BLaER1 treated with 17β-estradiol and CSF1 and Interleukin-3, amounts not matched to agents 10 nM and 100 nM (cell line): ENCODE measurements around the gene DNAJC1.

Source experiments
- H3K27ac ChIP-seq, 11 experiments: shearing (Covaris generic); formaldehyde crosslinking; 2 replicates each; pipeline ENCODE4 v1.8.1; 2022
- H3K27me3 ChIP-seq, 11 experiments: shearing (Covaris generic); formaldehyde crosslinking; 2 replicates each; pipeline ENCODE4 v1.8.1; 2022
- H3K36me3 ChIP-seq, 11 experiments: shearing (Covaris generic); formaldehyde crosslinking; 2 replicates each; pipeline ENCODE4 v1.8.1; 2022
- H3K4me1 ChIP-seq, 10 experiments: shearing (Covaris generic); formaldehyde crosslinking; 2 replicates each; pipeline ENCODE4 v1.8.1; 2022
- H3K4me2 ChIP-seq, 11 experiments: shearing (Covaris generic); formaldehyde crosslinking; 2 replicates each; pipeline ENCODE4 v1.8.1; 2022
- H3K4me3 ChIP-seq, 10 experiments: shearing (Covaris generic); formaldehyde crosslinking; 2 replicates each; pipeline ENCODE4 v1.8.1; 2022
- H3K9ac ChIP-seq, 11 experiments: shearing (Covaris generic); formaldehyde crosslinking; 2 replicates each; pipeline ENCODE4 v1.8.1; 2022
- H3K9me3 ChIP-seq, 11 experiments: shearing (Covaris generic); formaldehyde crosslinking; replicated peaks in 1 of 11; 2 replicates each; pipeline ENCODE4 v1.8.1; 2022
- H4K20me1 ChIP-seq, 11 experiments: shearing (Covaris generic); formaldehyde crosslinking; 2 replicates each; pipeline ENCODE4 v1.8.1; 2022
- Cebpa-rat ChIP-seq, 11 experiments: shearing (Covaris generic); IDR thresholded peaks; 2 replicates each; pipeline ENCODE4 v1.8.1; 2022

DNAJC1 gene

GRCh38 chr10:21929070-21929469, 74.5 kb downstream of the DNAJC1 start:
- Histone ChIP-seq H3K9me3 (no peaks in the 10 kb centered on the region), H3K9ac (no peak overlapping the region), H3K27me3 (no peaks in the 10 kb centered on the region), H3K4me1 (no peaks in the 10 kb centered on the region), H3K36me3 (no peaks in the 10 kb centered on the region), H3K4me2 (no peak overlapping the region), H3K27ac (no peak overlapping the region), H4K20me1 (no peaks in the 10 kb centered on the region), H3K4me3 (no peak overlapping the region)
- TF ChIP-seq Cebpa-rat (IDR thresholded peaks at IDR 0.05) = no peak

DNA sequence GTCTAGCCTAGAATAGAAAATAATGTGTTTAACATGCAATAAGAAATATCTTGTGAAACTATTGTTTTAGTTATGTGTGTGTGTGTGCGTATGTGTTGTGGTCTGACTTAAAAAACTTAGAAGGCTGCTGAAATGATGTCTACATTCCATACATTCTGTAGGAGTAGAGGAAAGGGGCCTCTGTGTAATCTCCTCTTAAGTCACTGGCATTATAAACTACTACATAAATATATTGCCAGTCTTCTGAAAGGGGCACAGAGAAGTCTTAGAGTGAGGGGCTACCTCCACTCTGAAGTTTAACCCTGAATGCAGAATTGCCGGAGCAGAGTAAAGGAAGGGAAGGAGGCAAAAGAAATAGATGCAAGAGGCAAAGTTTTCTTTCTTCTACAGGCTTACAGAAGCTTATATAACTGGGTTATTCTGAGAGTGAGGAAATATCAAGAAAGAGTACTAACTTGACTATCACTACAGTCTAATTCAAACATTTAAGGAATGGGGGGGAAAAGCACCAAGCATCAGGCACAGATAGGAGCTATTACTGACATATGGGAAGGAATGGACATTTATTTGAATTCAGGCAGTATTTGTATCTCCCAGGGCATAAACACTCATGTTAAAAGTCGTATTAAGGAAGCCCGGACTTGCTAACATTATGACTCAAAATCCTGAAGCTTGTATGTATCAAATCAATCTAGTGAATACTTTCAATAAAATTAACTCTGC, 75.7 kb downstream of the DNAJC1 start:
- no peaks in the 10 kb centered on the region for H3K36me3 ChIP-seq
- H4K20me1 ChIP-seq = no peaks in the 10 kb centered on the region
- H3K4me3 ChIP-seq = no peak overlapping the region
- no peak for TF ChIP-seq Cebpa-rat (IDR thresholded peaks at IDR 0.05)
- no peaks in the 10 kb centered on the region for H3K27me3 ChIP-seq
- no peaks in the 10 kb centered on the region for H3K4me1 ChIP-seq
- no peak overlapping the region for H3K27ac ChIP-seq
- no peaks in the 10 kb centered on the region for H3K9me3 ChIP-seq
- H3K4me2 ChIP-seq = no peak overlapping the region
- H3K9ac ChIP-seq = no peak overlapping the region

- Histone ChIP-seq H3K36me3 (no peaks in the 10 kb centered on the region), H3K27me3 (no peaks in the 10 kb centered on the region), H4K20me1 (no peaks in the 10 kb centered on the region), H3K4me2 (no peak overlapping the region), H3K4me1 (no peaks in the 10 kb centered on the region), H3K9ac (no peak overlapping the region), H3K4me3 (no peak overlapping the region), H3K9me3 (no peaks in the 10 kb centered on the region), H3K27ac (no peak overlapping the region)
- no peak for TF ChIP-seq Cebpa-rat (IDR thresholded peaks at IDR 0.05)
Measured at GRCh38 chr10:21926949-21927348, 76.6 kb downstream of the DNAJC1 start.

DNA sequence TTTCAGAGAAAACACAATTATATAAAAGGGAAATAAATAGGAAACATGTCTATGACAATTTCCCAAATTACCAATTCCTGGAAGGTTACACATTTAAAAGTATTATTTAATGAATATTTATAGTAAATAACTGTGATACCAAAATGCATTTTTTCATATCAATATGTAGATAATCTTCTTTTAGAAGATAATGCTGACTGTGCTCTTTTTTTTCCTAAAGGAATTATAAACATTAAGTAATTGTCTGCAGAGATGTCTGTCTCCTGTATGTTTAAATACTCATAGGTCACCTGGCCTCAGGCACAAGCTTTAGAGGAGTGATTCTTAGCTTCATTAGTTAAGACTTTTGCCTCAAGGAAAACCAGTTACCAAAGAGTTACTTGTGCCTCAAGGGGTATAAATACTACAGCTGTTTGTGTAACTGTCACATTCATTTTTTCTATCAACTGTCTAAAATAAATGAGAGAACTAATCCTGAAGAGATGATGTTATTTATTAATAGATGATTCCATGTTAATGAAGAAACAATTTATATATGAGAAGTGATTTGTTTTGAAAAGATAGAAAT, 77.1 kb downstream of the DNAJC1 start:
- H3K9me3 ChIP-seq = no peaks in the 10 kb centered on the region
- no peaks in the 10 kb centered on the region for H4K20me1 ChIP-seq
- H3K27ac ChIP-seq = no peak overlapping the region
- no peaks in the 10 kb centered on the region for H3K4me1 ChIP-seq
- H3K27me3 ChIP-seq = no peaks in the 10 kb centered on the region
- H3K36me3 ChIP-seq = no peaks in the 10 kb centered on the region
- H3K4me3 ChIP-seq = no peak overlapping the region
- no peak for TF ChIP-seq Cebpa-rat (IDR thresholded peaks at IDR 0.05)
- H3K9ac ChIP-seq = no peak overlapping the region
- no peak overlapping the region for H3K4me2 ChIP-seq

- H3K4me2 ChIP-seq = no peak overlapping the region
- no peak for TF ChIP-seq Cebpa-rat (IDR thresholded peaks at IDR 0.05)
- no peak overlapping the region for H3K27ac ChIP-seq
- H3K27me3 ChIP-seq = no peaks in the 10 kb centered on the region
- H3K9ac ChIP-seq = no peak overlapping the region
- H3K9me3 ChIP-seq = no peaks in the 10 kb centered on the region
- H3K36me3 ChIP-seq = no peaks in the 10 kb centered on the region
- no peaks in the 10 kb centered on the region for H3K4me1 ChIP-seq
- no peaks in the 10 kb centered on the region for H4K20me1 ChIP-seq
- H3K4me3 ChIP-seq = no peak overlapping the region
Measured at GRCh38 chr10:21925851-21926250, 77.7 kb downstream of the DNAJC1 start.

- Histone ChIP-seq H4K20me1 (no peaks in the 10 kb centered on the region), H3K4me3 (no peak overlapping the region), H3K9me3 (no peaks in the 10 kb centered on the region), H3K27ac (no peak overlapping the region), H3K9ac (no peak overlapping the region), H3K4me2 (no peak overlapping the region), H3K27me3 (no peaks in the 10 kb centered on the region), H3K36me3 (no peaks in the 10 kb centered on the region), H3K4me1 (no peaks in the 10 kb centered on the region)
- no peak for TF ChIP-seq Cebpa-rat (IDR thresholded peaks at IDR 0.05)
Measured at GRCh38 chr10:21924511-21924910, 79.0 kb downstream of the DNAJC1 start.

GRCh38 chr10:21920633-21921032, 82.9 kb downstream of the DNAJC1 start:
- no peak for TF ChIP-seq Cebpa-rat (IDR thresholded peaks at IDR 0.05)
- Histone ChIP-seq H3K27me3 (no peaks in the 10 kb centered on the region), H3K4me1 (no peaks in the 10 kb centered on the region), H3K9me3 (no peaks in the 10 kb centered on the region), H3K4me3 (no peak overlapping the region), H3K9ac (no peak overlapping the region), H3K4me2 (no peak overlapping the region), H3K27ac (no peak overlapping the region), H4K20me1 (no peaks in the 10 kb centered on the region), H3K36me3 (no peaks in the 10 kb centered on the region)

DNA sequence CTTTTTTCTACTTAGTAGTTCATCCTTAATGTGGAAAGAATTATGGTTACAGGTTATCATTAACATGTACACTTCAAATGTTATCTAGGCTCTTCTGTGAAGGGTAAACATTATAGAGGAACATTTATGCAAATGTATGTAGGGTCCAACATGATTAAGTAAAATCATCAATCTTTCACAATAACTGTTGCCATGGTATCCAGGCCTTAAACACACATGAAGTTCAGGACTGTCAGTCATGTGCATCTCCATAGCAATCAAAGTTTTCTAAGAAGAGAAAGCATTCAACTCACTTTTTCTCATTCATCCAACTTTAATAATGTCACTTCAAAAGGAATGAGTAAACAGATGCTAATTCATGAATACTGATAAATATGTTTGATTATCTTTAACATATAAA, 83.6 kb downstream of the DNAJC1 start:
- H3K4me2 ChIP-seq = no peak overlapping the region
- no peaks in the 10 kb centered on the region for H3K4me1 ChIP-seq
- no peak overlapping the region for H3K4me3 ChIP-seq
- H3K36me3 ChIP-seq = no peaks in the 10 kb centered on the region
- H3K9me3 ChIP-seq = no peaks in the 10 kb centered on the region
- no peak overlapping the region for H3K27ac ChIP-seq
- no peaks in the 10 kb centered on the region for H4K20me1 ChIP-seq
- H3K27me3 ChIP-seq = no peaks in the 10 kb centered on the region
- no peak overlapping the region for H3K9ac ChIP-seq
- TF ChIP-seq Cebpa-rat (IDR thresholded peaks at IDR 0.05) = no peak

DNA sequence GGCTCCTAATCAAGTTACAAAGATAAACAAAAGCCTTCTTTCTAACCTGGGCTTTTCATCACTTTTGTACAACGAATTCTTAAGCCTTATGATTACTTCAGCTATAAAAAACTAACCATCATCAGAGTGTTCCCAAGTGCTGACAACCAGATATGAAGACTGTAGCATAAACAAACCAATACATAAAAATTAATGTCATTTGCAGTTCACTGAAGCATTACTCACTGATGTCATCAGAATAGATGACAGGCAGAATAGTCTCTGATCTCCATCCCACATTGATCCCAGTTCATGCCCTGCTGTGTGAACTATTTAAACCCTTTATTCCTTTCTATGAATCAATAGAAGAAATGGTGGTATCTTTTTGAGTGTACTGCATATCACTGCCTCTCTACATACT, 84.4 kb downstream of the DNAJC1 start:
- no peak overlapping the region for H3K4me2 ChIP-seq
- no peak for TF ChIP-seq Cebpa-rat (IDR thresholded peaks at IDR 0.05)
- no peaks in the 10 kb centered on the region for H3K4me1 ChIP-seq
- H3K4me3 ChIP-seq = no peak overlapping the region
- no peaks in the 10 kb centered on the region for H3K9me3 ChIP-seq
- no peak overlapping the region for H3K9ac ChIP-seq
- H3K27me3 ChIP-seq = no peaks in the 10 kb centered on the region
- H3K36me3 ChIP-seq = no peaks in the 10 kb centered on the region
- no peak overlapping the region for H3K27ac ChIP-seq
- no peaks in the 10 kb centered on the region for H4K20me1 ChIP-seq

DNA sequence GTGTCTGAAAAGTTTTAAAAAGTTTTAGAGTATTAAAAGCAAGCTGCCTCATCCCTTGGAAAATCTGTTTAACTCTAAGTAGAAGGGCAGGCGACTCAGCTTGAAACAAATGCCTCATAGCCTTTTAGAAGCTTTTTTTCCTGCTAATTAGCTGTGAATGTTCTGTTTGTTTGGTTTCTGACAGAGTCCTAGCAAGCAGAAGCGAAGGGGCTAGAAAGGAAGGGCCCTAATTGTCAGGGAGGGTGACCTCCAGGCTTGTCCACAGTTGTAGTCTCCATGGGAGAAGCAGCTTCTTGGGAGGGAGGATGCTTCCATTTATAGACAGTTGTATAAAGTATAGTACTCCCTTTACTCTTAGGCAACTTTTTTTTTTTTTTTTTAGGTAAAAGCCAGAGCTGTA, 90.9 kb downstream of the DNAJC1 start:
- Histone ChIP-seq H3K4me1 (no peaks in the 10 kb centered on the region), H3K4me2 (no peak overlapping the region), H3K4me3 (no peak overlapping the region), H3K9ac (no peak overlapping the region), H3K27me3 (no peaks in the 10 kb centered on the region), H4K20me1 (no peaks in the 10 kb centered on the region), H3K27ac (no peak overlapping the region), H3K36me3 (no peaks in the 10 kb centered on the region), H3K9me3 (no peaks in the 10 kb centered on the region)
- TF ChIP-seq Cebpa-rat (IDR thresholded peaks at IDR 0.05) = no peak
